B cell (primary cell): Measurements from ENCODE around the gene PLA2G1B. TPM values are rescaled to one million over a fixed set of nuclear protein-coding genes. Genes with fewer than 3 reads are reported as not detected.

Experiments
- ATAC-seq: fragments of 200-7000 bp; cut with Tn5 transposase; one replicate; pipeline ENCODE4 v1.10.0; 2021; ENCODE audit warnings: low read depth, mild to moderate bottlenecking, moderate number of reproducible peaks, moderate library complexity
- CTCF ChIA-PET: fragments of 350-600 bp; sonication (Branson Sonifier 250); formaldehyde crosslinking; loops from one replicate; lab custom pipeline; 2021; ENCODE audit warnings: antibody characterized with exemption, inconsistent platforms; lab: Charles Lee
- POLR2A ChIA-PET: fragments of 350-600 bp; sonication (Branson Sonifier 250); formaldehyde crosslinking; loops from one replicate; lab custom pipeline; 2021; ENCODE audit warnings: antibody characterized with exemption; lab: Charles Lee
- DNase-seq: peaks from one replicate; pipeline ENCODE4 v3.0.0; 2013
- H2AFZ ChIP-seq: 2 replicates; pipeline ENCODE4 v1.6.1; 2012; ENCODE audit warnings: mild to moderate bottlenecking, low read depth, low read length; ENCODE audit not compliant: insufficient read depth, poor library complexity, severe bottlenecking
- H3K27ac ChIP-seq, 2 donors: 1 replicate in 1 of 2; 2 replicates in 1 of 2; pipeline ENCODE4 v1.5.1; 2012 to 2013; ENCODE audit warnings: low read length in 2 of 2, mild to moderate bottlenecking in 2 of 2, moderate library complexity in 1 of 2
- H3K27me3 ChIP-seq, 4 experiments: fragments of 200-600 bp in 1 of 4; sonication (generic) in 1 of 4; replicated peaks in 1 of 4; 1 replicate in 2 of 4; 2 replicates in 2 of 4; pipeline versions ENCODE4 v1.6.1 to v1.7.0; 2013 to 2016; ENCODE audit warnings: low read length in 3 of 4, mild to moderate bottlenecking in 2 of 4, mixed read lengths in 1 of 4, moderate library complexity in 1 of 4; ENCODE audit not compliant: insufficient read depth in 4 of 4, control insufficient read depth in 3 of 4; ENCODE audit errors: control extremely low read depth in 1 of 4
- H3K36me3 ChIP-seq, 2 experiments: replicated peaks in 1 of 2; 1 replicate in 1 of 2; 2 replicates in 1 of 2; pipeline versions ENCODE4 v1.6.1 to v1.7.1; 2013; ENCODE audit warnings: low read length in 1 of 2; ENCODE audit not compliant: insufficient read depth in 2 of 2, control insufficient read depth in 1 of 2; ENCODE audit errors: control extremely low read depth in 1 of 2, extremely low read depth in 1 of 2
- H3K4me1 ChIP-seq, 2 donors: fragments of 200-600 bp in 1 of 2; sonication (generic) in 1 of 2; 1 replicate in 1 of 2; 2 replicates in 1 of 2; pipeline versions ENCODE4 v1.5.1 to v1.6.1; 2013 to 2017; ENCODE audit warnings: low read length in 2 of 2; ENCODE audit not compliant: control insufficient read depth in 2 of 2, insufficient read depth in 2 of 2
- H3K4me2 ChIP-seq: replicated peaks from 2 replicates; pipeline ENCODE3; 2012; ENCODE audit warnings: mild to moderate bottlenecking, low read depth, low read length; ENCODE audit not compliant: poor library complexity, severe bottlenecking
- H3K4me3 ChIP-seq, 5 experiments: fragments of 200-600 bp in 1 of 5; sonication (generic) in 1 of 5; 1 replicate in 3 of 5; 2 replicates in 2 of 5; pipeline versions ENCODE4 v1.5.1 to v1.7.0; 2011 to 2016; ENCODE audit warnings: low read length in 4 of 5, mild to moderate bottlenecking in 4 of 5, low read depth in 2 of 5, control low read depth in 1 of 5, moderate library complexity in 1 of 5; ENCODE audit not compliant: insufficient read depth in 1 of 5; ENCODE audit errors: control extremely low read depth in 1 of 5, extremely low read depth in 1 of 5
- H3K79me2 ChIP-seq: fragments of 200-600 bp; sonication (generic); one replicate; pipeline ENCODE4 v1.6.0; 2016; ENCODE audit warnings: low read length; ENCODE audit not compliant: control insufficient read depth, insufficient read depth
- H3K9ac ChIP-seq: fragments of 200-600 bp; sonication (generic); 2 replicates; pipeline ENCODE4 v1.6.1; 2017; ENCODE audit warnings: mild to moderate bottlenecking, low read length, moderate library complexity
- H3K9me3 ChIP-seq, 3 donors: one replicate each; pipeline versions ENCODE4 v1.6.1 to v1.7.1; 2013; ENCODE audit warnings: low read length in 2 of 3; ENCODE audit not compliant: control insufficient read depth in 2 of 3, insufficient read depth in 1 of 3; ENCODE audit errors: control extremely low read depth in 1 of 3
- H4K20me1 ChIP-seq: 2 replicates; pipeline ENCODE4 v1.6.0; 2012; ENCODE audit warnings: mild to moderate bottlenecking, low read length; ENCODE audit not compliant: insufficient read depth, control insufficient read depth, poor library complexity, severe bottlenecking
- H3K27ac Mint-ChIP-seq: one replicate; pipeline ENCODE4 v1.8.0; 2021; ENCODE audit warnings: mixed read lengths
- H3K27me3 Mint-ChIP-seq: one replicate; pipeline ENCODE4 v1.8.0; 2021; ENCODE audit warnings: mixed read lengths
- H3K4me1 Mint-ChIP-seq: one replicate; pipeline ENCODE4 v1.8.0; 2021; ENCODE audit warnings: mixed read lengths
- H3K4me3 Mint-ChIP-seq: one replicate; pipeline ENCODE4 v1.8.0; 2021; ENCODE audit warnings: mixed read lengths
- H3K9me3 Mint-ChIP-seq: one replicate; pipeline ENCODE4 v1.8.0; 2022; ENCODE audit warnings: mixed read lengths; ENCODE audit not compliant: insufficient read depth
- CTCF ChIP-seq: fragments of 200-600 bp; IDR thresholded peaks from one replicate; pipeline ENCODE4 v1.8.0; 2022; ENCODE audit warnings: antibody characterized with exemption, mild to moderate bottlenecking
- EZH2 ChIP-seq: IDR thresholded peaks from 2 replicates; pipeline ENCODE4 v1.6.1; 2012; ENCODE audit warnings: borderline replicate concordance, low read depth, mild to moderate bottlenecking, moderate library complexity, low read length; ENCODE audit not compliant: insufficient read depth, poor library complexity, severe bottlenecking
- WGBS: methylation state at CpG from one replicate; pipeline ENCODE4 v1.1.5; 2013; ENCODE audit warnings: missing lambda C conversion rate; ENCODE audit not compliant: insufficient coverage; 5-methylcytosine and 5-hydroxymethylcytosine counted together
- intact Hi-C: fragments of 100-400 bp; cut with micrococcal nuclease; formaldehyde crosslinking; loops from one replicate; pipeline ENCODE4 v1.10.0; 2022
- polyA plus RNA-seq: library from polyadenylated mRNA; depleted of rRNA; stranded (reverse); fragments of >200 nt; gene quantifications from 2 replicates; pipeline ENCODE4 v1.2.3, GENCODE V29; 2012
- total RNA-seq, 2 donors: library from RNA; stranded (reverse); fragments of 120-200 nt in 1 of 2; gene quantifications; 1 replicate in 1 of 2; 2 replicates in 1 of 2; pipeline versions ENCODE4 v1.2.3 to v1.2.4, GENCODE V29; 2013 to 2022

Gene PLA2G1B
- total and polyA plus RNA-seq, 2 donors (not counting 1 experiment from before 2014, with no cell fraction given), result not detected

GRCh38 chr12:120367233-120367923 lies 39.8 kb upstream of the PLA2G1B start:
- WGBS, result 23% methylated on average over 6 of the region's 10 CpGs
- Histone ChIP-seq H3K36me3 (no peaks in the 10 kb centered on the region), H3K4me2 (peak overlapping the region; percentile 73), H3K9ac (no peak overlapping the region), H4K20me1 (no peaks in the 10 kb centered on the region), H3K4me3 (no peak overlapping the region), H3K79me2 (no peaks in the 10 kb centered on the region), H3K9me3 (no peaks in the 10 kb centered on the region), H3K4me1 (peaks cover 8 to 22% of the 10 kb centered on the region in 2 donors), H3K27me3 (peaks cover 0 to 79% (median 42%) of the 10 kb centered on the region in 4 experiments), H3K27ac (no peak overlapping the region), H2AFZ (no peak overlapping the region)
- intact Hi-C loops, result no loop called here
- POLR2A ChIA-PET, result interaction anchor here (0.6 kb wide), 1 partner anchor 76 kb away, joined by 4 read pairs; no protein-coding TSS in a partner anchor
- no peak for TF ChIP-seq CTCF
- no peak for TF ChIP-seq EZH2
- DNase-seq (no peak), ATAC-seq (no peak)
- H3K27me3 Mint-ChIP-seq, result peaks cover 80% of the 10 kb centered on the region
- no peaks in the 10 kb centered on the region for H3K9me3 Mint-ChIP-seq
- peaks cover 17% of the 10 kb centered on the region for H3K4me1 Mint-ChIP-seq
- H3K4me3 Mint-ChIP-seq, result peak overlapping the region; percentile 67
- H3K27ac Mint-ChIP-seq, result no peak overlapping the region
- CTCF ChIA-PET, result interaction anchor here (0.8 to 3.5 kb wide), 4 partner anchors 10 to 99 kb away, joined by 3 to 13 read pairs (median 3); no protein-coding TSS in a partner anchor

- Histone ChIP-seq H2AFZ (no peak overlapping the region), H3K4me2 (no peak overlapping the region), H4K20me1 (no peaks in the 10 kb centered on the region), H3K79me2 (no peaks in the 10 kb centered on the region), H3K36me3 (no peaks in the 10 kb centered on the region), H3K27me3 (peaks cover 0 to 81% (median 42%) of the 10 kb centered on the region in 4 experiments), H3K9me3 (no peaks in the 10 kb centered on the region), H3K4me3 (no peak overlapping the region), H3K27ac (no peak overlapping the region), H3K4me1 (peaks cover 8 to 23% of the 10 kb centered on the region in 2 donors), H3K9ac (no peak overlapping the region)
- Mint-ChIP-seq H3K4me1 (peaks cover 19% of the 10 kb centered on the region), H3K9me3 (no peaks in the 10 kb centered on the region), H3K27ac (no peak overlapping the region), H3K27me3 (peaks cover 80% of the 10 kb centered on the region), H3K4me3 (peak overlapping the region; percentile 67)
- intact Hi-C loops, result no loop called here
- CTCF ChIA-PET, result interaction anchor here (0.8 to 3.5 kb wide), 4 partner anchors 10 to 99 kb away, joined by 3 to 13 read pairs (median 3); no protein-coding TSS in a partner anchor
- POLR2A ChIA-PET, result interaction anchor here (0.6 kb wide), 1 partner anchor 76 kb away, joined by 4 read pairs; no protein-coding TSS in a partner anchor
- no peak for TF ChIP-seq CTCF
- no peak for TF ChIP-seq EZH2
- WGBS, result 68% methylated on average over 7 of the region's 7 CpGs
- DNase-seq (no peak), ATAC-seq (no peak)
Measured at GRCh38 chr12:120366845-120367232, 39.3 kb upstream of the PLA2G1B start.
